Neural crest cell (in vitro differentiated cells): ENCODE measurements around the gene DTX3L. TPM values are rescaled to one million over a fixed set of nuclear protein-coding genes. Genes with fewer than 3 reads are reported as not detected.

Experiments used
- DNase-seq: peaks from one replicate; pipeline ENCODE4 v3.0.0; 2021; ENCODE audit warnings: low read depth, mixed read lengths, low spot score
- H3K27ac Mint-ChIP-seq: one replicate; pipeline ENCODE4 v1.8.0; 2021; ENCODE audit warnings: mild to moderate bottlenecking, mixed read lengths; ENCODE audit not compliant: unreplicated experiment
- H3K27me3 Mint-ChIP-seq: 2 replicates; pipeline ENCODE4 v1.8.0; 2021; ENCODE audit warnings: low read depth, mild to moderate bottlenecking, mixed read lengths
- H3K36me3 Mint-ChIP-seq: 2 replicates; pipeline ENCODE4 v1.8.0; 2021; ENCODE audit warnings: low read depth, mild to moderate bottlenecking, mixed read lengths
- H3K4me1 Mint-ChIP-seq: 2 replicates; pipeline ENCODE4 v1.8.0; 2021; ENCODE audit warnings: mixed read lengths
- H3K4me3 Mint-ChIP-seq: one replicate; pipeline ENCODE4 v1.8.0; 2021; ENCODE audit warnings: mild to moderate bottlenecking, mixed read lengths
- H3K9me3 Mint-ChIP-seq: 2 replicates; pipeline ENCODE4 v1.8.0; 2021; ENCODE audit warnings: mixed read lengths
- total RNA-seq: library from RNA; stranded (reverse); gene quantifications from 2 replicates; pipeline ENCODE4 v1.2.1, GENCODE V29; 2021
- TF ChIP-seq, protein P1 (sequence below): fragments of 200-600 bp; sonication (generic); conservative IDR thresholded peaks from 2 replicates; pipeline ENCODE4 v1.5.0; 2021; ENCODE audit warnings: antibody characterized with exemption, mild to moderate bottlenecking

DTX3L gene
- total RNA-seq, 1 donor from 2014 or later, result 4.9 TPM

DNA sequence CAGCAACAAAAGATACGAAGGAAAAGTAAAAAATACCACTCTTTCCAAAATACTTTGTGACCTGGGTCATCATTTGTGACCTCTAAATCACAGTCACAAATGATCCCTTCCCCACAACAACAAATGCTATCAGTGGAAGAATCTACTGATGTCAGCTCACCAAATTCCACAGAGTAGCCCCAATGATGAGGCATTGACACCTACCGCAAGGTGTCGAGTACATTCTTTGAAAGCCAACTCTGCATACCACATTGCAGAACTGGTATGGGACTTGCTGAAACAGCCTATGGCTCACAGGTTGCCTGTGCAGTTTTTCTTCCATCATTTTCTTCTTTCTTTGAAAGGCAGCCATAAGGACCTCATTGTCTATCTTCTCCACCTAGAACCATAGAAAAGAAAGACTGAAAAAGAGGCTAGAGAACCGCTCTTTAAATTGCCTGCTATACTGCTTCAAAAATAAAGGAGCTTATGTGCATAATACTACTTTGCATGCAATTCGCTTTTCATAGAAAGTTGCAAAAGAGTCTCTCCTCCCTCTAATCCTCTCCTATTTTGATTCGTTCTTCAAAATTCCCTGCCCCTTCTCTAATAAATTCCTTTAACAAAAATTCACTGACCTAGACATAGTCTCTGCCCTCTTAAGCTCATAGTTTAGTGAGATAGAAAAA lies 28.0 kb upstream of the DTX3L start:
- TF ChIP-seq, protein P1, sequence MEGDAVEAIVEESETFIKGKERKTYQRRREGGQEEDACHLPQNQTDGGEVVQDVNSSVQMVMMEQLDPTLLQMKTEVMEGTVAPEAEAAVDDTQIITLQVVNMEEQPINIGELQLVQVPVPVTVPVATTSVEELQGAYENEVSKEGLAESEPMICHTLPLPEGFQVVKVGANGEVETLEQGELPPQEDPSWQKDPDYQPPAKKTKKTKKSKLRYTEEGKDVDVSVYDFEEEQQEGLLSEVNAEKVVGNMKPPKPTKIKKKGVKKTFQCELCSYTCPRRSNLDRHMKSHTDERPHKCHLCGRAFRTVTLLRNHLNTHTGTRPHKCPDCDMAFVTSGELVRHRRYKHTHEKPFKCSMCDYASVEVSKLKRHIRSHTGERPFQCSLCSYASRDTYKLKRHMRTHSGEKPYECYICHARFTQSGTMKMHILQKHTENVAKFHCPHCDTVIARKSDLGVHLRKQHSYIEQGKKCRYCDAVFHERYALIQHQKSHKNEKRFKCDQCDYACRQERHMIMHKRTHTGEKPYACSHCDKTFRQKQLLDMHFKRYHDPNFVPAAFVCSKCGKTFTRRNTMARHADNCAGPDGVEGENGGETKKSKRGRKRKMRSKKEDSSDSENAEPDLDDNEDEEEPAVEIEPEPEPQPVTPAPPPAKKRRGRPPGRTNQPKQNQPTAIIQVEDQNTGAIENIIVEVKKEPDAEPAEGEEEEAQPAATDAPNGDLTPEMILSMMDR, result no peak
- Mint-ChIP-seq H3K36me3 (no peaks in the 10 kb centered on the region), H3K4me3 (no peak overlapping the region), H3K27ac (no peak overlapping the region), H3K4me1 (no peaks in the 10 kb centered on the region), H3K27me3 (peaks cover 8% of the 10 kb centered on the region), H3K9me3 (no peaks in the 10 kb centered on the region)
- no peak for DNase-seq

- Mint-ChIP-seq H3K4me3 (no peak overlapping the region), H3K27ac (no peak overlapping the region), H3K36me3 (no peaks in the 10 kb centered on the region), H3K4me1 (no peaks in the 10 kb centered on the region), H3K9me3 (no peaks in the 10 kb centered on the region), H3K27me3 (peaks cover 8% of the 10 kb centered on the region)
- TF ChIP-seq, protein P1, result no peak
- no peak for DNase-seq
Measured at GRCh38 chr3:122536632-122537001, 27.5 kb upstream of the DTX3L start.

DNA sequence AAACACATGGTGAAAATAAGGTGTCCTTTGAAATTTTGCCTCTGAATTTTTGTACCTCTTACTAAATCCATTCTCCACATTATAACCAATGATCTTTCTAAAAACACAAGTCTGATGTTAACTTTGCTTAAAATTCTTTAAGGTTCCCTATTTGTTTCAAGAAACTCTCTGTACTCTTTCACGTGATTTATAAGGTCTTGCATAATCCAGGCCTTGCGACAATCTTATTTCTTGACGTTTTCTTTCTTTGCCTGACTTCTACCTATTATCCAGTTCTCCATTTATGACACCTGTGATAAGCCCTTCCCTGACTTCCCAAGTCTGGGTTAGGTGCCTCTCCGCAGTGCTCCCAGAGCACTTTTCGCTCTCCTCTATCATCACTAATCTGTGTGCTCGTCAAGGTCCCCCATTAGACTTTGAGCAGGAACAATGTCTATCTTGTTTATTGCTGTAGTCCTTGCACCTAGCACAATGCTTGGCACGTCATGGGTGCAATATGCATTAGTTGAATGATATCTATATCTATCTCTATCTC lies 25.1 kb upstream of the DTX3L start:
- H3K36me3 Mint-ChIP-seq, result no peaks in the 10 kb centered on the region
- no peak for DNase-seq
- H3K4me1 Mint-ChIP-seq, result no peaks in the 10 kb centered on the region
- H3K4me3 Mint-ChIP-seq, result no peak overlapping the region
- H3K27ac Mint-ChIP-seq, result no peak overlapping the region
- no peaks in the 10 kb centered on the region for H3K9me3 Mint-ChIP-seq
- peaks cover 8% of the 10 kb centered on the region for H3K27me3 Mint-ChIP-seq
- TF ChIP-seq, protein P1, result no peak

DNA sequence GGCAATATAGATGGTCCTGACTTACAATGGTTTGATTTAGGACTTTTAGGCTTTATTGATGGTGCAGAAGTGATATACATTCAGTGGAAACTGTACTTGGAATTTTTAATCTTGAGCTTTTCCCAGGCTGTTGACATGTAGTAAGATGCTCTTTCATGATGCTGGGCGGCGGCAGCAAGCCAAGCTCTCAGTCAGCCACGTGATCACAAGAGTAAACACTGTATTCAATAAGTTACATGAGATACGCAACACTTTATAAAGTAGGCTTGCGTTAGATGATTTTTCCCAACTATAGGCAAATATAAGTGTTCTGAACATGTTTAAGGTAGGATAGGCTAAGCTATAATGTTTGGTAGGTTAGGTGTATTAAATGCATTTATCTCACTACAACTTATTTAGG lies 18.0 kb upstream of the DTX3L start:
- no peak overlapping the region for H3K27ac Mint-ChIP-seq
- TF ChIP-seq, protein P1, result no peak
- no peaks in the 10 kb centered on the region for H3K27me3 Mint-ChIP-seq
- H3K9me3 Mint-ChIP-seq, result no peaks in the 10 kb centered on the region
- no peak for DNase-seq
- H3K4me1 Mint-ChIP-seq, result no peaks in the 10 kb centered on the region
- no peak overlapping the region for H3K4me3 Mint-ChIP-seq
- no peaks in the 10 kb centered on the region for H3K36me3 Mint-ChIP-seq

DNA sequence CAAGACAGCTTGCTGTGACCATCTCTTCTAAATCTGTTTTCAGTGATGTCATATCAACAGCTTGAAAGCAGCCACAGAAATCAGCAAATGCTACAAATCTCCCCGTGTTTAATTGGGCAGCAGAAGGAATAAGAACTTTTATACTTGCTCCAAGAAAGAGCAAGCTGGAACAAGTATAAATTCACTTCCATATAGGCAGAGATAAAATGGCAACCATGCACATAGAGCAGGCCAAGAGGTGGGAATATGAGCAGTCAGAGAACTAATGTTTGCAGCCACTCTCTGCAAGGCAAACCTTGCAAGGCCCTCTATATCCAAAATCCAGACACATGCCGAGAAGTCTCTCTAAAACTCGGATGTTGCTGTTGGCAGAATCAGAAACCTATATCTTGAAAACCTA lies 16.1 kb upstream of the DTX3L start:
- TF ChIP-seq, protein P1, result no peak
- DNase-seq, result no peak
- H3K27me3 Mint-ChIP-seq, result no peaks in the 10 kb centered on the region
- H3K4me1 Mint-ChIP-seq, result no peaks in the 10 kb centered on the region
- H3K36me3 Mint-ChIP-seq, result no peaks in the 10 kb centered on the region
- H3K9me3 Mint-ChIP-seq, result no peaks in the 10 kb centered on the region
- no peak overlapping the region for H3K27ac Mint-ChIP-seq
- H3K4me3 Mint-ChIP-seq, result no peak overlapping the region
